ENCODE results near the gene CCDC142.

- TF ChIP-seq POLR2A (IDR thresholded peaks at IDR 0.05) (no peak), CTCF (IDR thresholded peaks at IDR 0.05) (no peak)
Measured at GRCh38 chr2:74486141-74486540, 3.3 kb upstream of the CCDC142 start.

All from body of pancreas (tissue), 4 donors.